A549 (cell line): ENCODE results near the gene EFNA5. TPM values are rescaled to one million over a fixed set of nuclear protein-coding genes. Genes with fewer than 3 reads are reported as not detected.

ENCODE experiments used
- ATAC-seq, 2 experiments: fragments of 200-7000 bp in 1 of 2; fragments of >200 bp in 1 of 2; cut with Nextera tagmentation in 1 of 2; cut with Tn5 transposase in 1 of 2; 3 replicates each; pipeline versions ENCODE4 v1.8.0 to v1.9.1; 2018 to 2020; ENCODE audit warnings: mild to moderate bottlenecking in 1 of 2, moderate library complexity in 1 of 2
- CTCF ChIA-PET: fragments of 300-600 bp; sonication (Branson Sonifier 250); formaldehyde crosslinking; extraction: SDS; loops from one replicate; lab custom pipeline; 2021; ENCODE audit warnings: antibody characterized with exemption, inconsistent platforms; lab: Yijun Ruan, JAX
- POLR2A ChIA-PET: fragments of 350-600 bp; formaldehyde crosslinking; extraction: SDS; loops from one replicate; lab custom pipeline; 2021; ENCODE audit warnings: antibody characterized with exemption, inconsistent platforms; lab: Yijun Ruan, JAX
- DNase-seq, 2 experiments: peaks; one replicate each; pipeline versions ENCODE4 v3.0.0 to v3.0.0-alpha.2; 2011 to 2016; ENCODE audit warnings: low read depth in 1 of 2, low spot score in 1 of 2
- FAIRE-seq: peaks from 2 replicates; lab custom pipeline; 2011; peaks lifted over from hg19 to GRCh38; lab: Jason Lieb, UNC
- H3K27ac ChIP-seq, 2 experiments: fragments of >200 bp; sonication (Bioruptor Twin); formaldehyde crosslinking; 3 replicates each; pipeline ENCODE4 v1.5.1; 2016 to 2017
- H3K4me1 ChIP-seq: fragments of >200 bp; sonication (Bioruptor Twin); formaldehyde crosslinking; 3 replicates; pipeline ENCODE4 v1.6.1; 2016
- H3K4me2 ChIP-seq: fragments of >200 bp; sonication (Bioruptor Twin); formaldehyde crosslinking; 3 replicates; pipeline ENCODE4 v1.6.1; 2016
- H3K4me3 ChIP-seq: fragments of >200 bp; sonication (Bioruptor Twin); formaldehyde crosslinking; 3 replicates; pipeline ENCODE4 v1.5.1; 2016
- H3K9me3 ChIP-seq: fragments of >200 bp; sonication (Bioruptor Twin); formaldehyde crosslinking; 3 replicates; pipeline ENCODE4 v1.6.1; 2016
- CBX2 ChIP-seq: fragments of 200-600 bp; sonication (generic); IDR thresholded peaks from 2 replicates; pipeline ENCODE4 v1.6.1; 2016; ENCODE audit warnings: low read depth, mild to moderate bottlenecking, borderline replicate concordance
- CBX8 ChIP-seq: fragments of 200-600 bp; sonication (generic); IDR thresholded peaks from 2 replicates; pipeline ENCODE4 v1.6.1; 2016
- CHD4 ChIP-seq: fragments of 200-600 bp; sonication (generic); IDR thresholded peaks from 2 replicates; pipeline ENCODE4 v1.6.1; 2016; ENCODE audit warnings: antibody characterized with exemption, mild to moderate bottlenecking, borderline replicate concordance
- ESRRA ChIP-seq: fragments of 150-350 bp; IDR thresholded peaks from 2 replicates; pipeline ENCODE4 v1.6.1; 2014; ENCODE audit warnings: mild to moderate bottlenecking, low read length, borderline replicate concordance
- FOSB ChIP-seq: fragments of 250-450 bp; sonication (Bioruptor Pico); IDR thresholded peaks from 2 replicates; pipeline ENCODE4 v1.5.0; 2020; ENCODE audit warnings: mild to moderate bottlenecking, moderate library complexity
- FOSL2 ChIP-seq, 2 experiments: fragments of 450-650 bp in 1 of 2; fragments of >200 bp in 1 of 2; sonication (Bioruptor Twin) in 1 of 2; formaldehyde crosslinking; IDR thresholded peaks; 2 replicates each; pipeline versions ENCODE4 v1.5.0 to v1.6.1; 2016 to 2020; ENCODE audit warnings: mild to moderate bottlenecking in 1 of 2, moderate library complexity in 1 of 2
- FOXS1 ChIP-seq: fragments of 250-450 bp; sonication (Bioruptor Pico); IDR thresholded peaks from 2 replicates; pipeline ENCODE4 v1.5.0; 2020; ENCODE audit warnings: mild to moderate bottlenecking, moderate library complexity
- GATA3 ChIP-seq: IDR thresholded peaks from 2 replicates; pipeline ENCODE4 v1.6.1; 2012; ENCODE audit warnings: borderline replicate concordance
- HEYL ChIP-seq: fragments of 250-450 bp; sonication (Bioruptor Pico); IDR thresholded peaks from 2 replicates; pipeline ENCODE4 v1.8.0; 2021; ENCODE audit warnings: mild to moderate bottlenecking, moderate library complexity
- HOXB5 ChIP-seq: fragments of 250-450 bp; sonication (Bioruptor Pico); IDR thresholded peaks from 2 replicates; pipeline ENCODE4 v1.5.0; 2020; ENCODE audit warnings: mild to moderate bottlenecking, moderate library complexity
- JUN ChIP-seq, 2 experiments: fragments of >200 bp; sonication (Bioruptor Twin); formaldehyde crosslinking; IDR thresholded peaks; 2 replicates in 1 of 2; 3 replicates in 1 of 2; pipeline ENCODE4 v1.6.1; 2016 to 2017
- KDM1A ChIP-seq: fragments of 200-600 bp; sonication (generic); IDR thresholded peaks from 2 replicates; pipeline ENCODE4 v1.6.1; 2016; ENCODE audit warnings: low read depth, mild to moderate bottlenecking
- MYC ChIP-seq: IDR thresholded peaks from 2 replicates; pipeline ENCODE4 v1.6.1; 2012; ENCODE audit warnings: mild to moderate bottlenecking, inconsistent platforms, low read length, improper control_type of control experiment, borderline replicate concordance
- NR3C1 ChIP-seq: fragments of >200 bp; sonication (Bioruptor Twin); formaldehyde crosslinking; IDR thresholded peaks from 3 replicates; pipeline ENCODE4 v1.6.1; 2017
- POLR2A ChIP-seq: IDR thresholded peaks from 2 replicates; pipeline ENCODE4 v1.6.1; 2012; ENCODE audit warnings: mild to moderate bottlenecking, low read length
- RARB ChIP-seq: fragments of 250-450 bp; sonication (Bioruptor Pico); IDR thresholded peaks from 2 replicates; pipeline ENCODE4 v1.8.0; 2021; ENCODE audit warnings: mild to moderate bottlenecking, moderate library complexity
- REST ChIP-seq: fragments of 200-600 bp; sonication (generic); IDR thresholded peaks from 2 replicates; pipeline ENCODE4 v1.6.1; 2016; ENCODE audit warnings: antibody characterized with exemption, mild to moderate bottlenecking, moderate library complexity
- RFX5 ChIP-seq: fragments of 450-650 bp; IDR thresholded peaks from 2 replicates; pipeline ENCODE4 v1.7.1; 2014; ENCODE audit warnings: antibody characterized with exemption, mild to moderate bottlenecking, moderate library complexity
- TFCP2L1 ChIP-seq: fragments of 250-450 bp; sonication (Bioruptor Pico); IDR thresholded peaks from 2 replicates; pipeline ENCODE4 v1.5.0; 2021; ENCODE audit warnings: mild to moderate bottlenecking
- USF2 ChIP-seq: fragments of 450-650 bp; IDR thresholded peaks from 2 replicates; pipeline ENCODE4 v1.6.1; 2014; ENCODE audit warnings: antibody characterized with exemption
- ZFP36 ChIP-seq: fragments of 450-650 bp; IDR thresholded peaks from 2 replicates; pipeline ENCODE4 v1.6.1; 2014; ENCODE audit warnings: borderline replicate concordance; ENCODE audit not compliant: partially characterized antibody
- WGBS: methylation state at CpG from one replicate; pipeline ENCODE4 v1.1.6; 2017; ENCODE audit errors: missing lambda C conversion rate; 5-methylcytosine and 5-hydroxymethylcytosine counted together
- polyA plus RNA-seq, 4 experiments: library from polyadenylated mRNA; depleted of rRNA in 3 of 4; stranded (reverse); fragments of >200 nt; fragmentation: RNase III in 1 of 4; extraction: RNeasy Plus Mini Kit Qiagen cat#74134 plus additional on column Dnase treatment in 1 of 4; gene quantifications; 2 replicates in 3 of 4; 3 replicates in 1 of 4; pipeline ENCODE4 v1.2.3, GENCODE V29; 2011 to 2017

Gene EFNA5
- polyA plus RNA-seq, 2 of the 4 experiments (the other 2 are of a cell fraction): 8.5 to 20.7 TPM

- ATAC-seq (peak; percentile 48 to 59), DNase-seq (peak; percentile 14 to 41), FAIRE-seq (no peak)
- Histone ChIP-seq H3K4me2 (peak overlapping the region; percentile 90), H3K4me1 (peaks cover 86% of the 10 kb centered on the region), H3K27ac (peak overlapping the region; percentile 78 to 89), H3K4me3 (peak overlapping the region; percentile 39), H3K9me3 (no peaks in the 10 kb centered on the region)
- CTCF ChIA-PET: interaction anchor here (0.9 to 4.0 kb wide), 27 partner anchors 8 to 475 kb away, joined by 3 to 36 read pairs (median 5); no protein-coding TSS in a partner anchor
- TF ChIP-seq MYC (no peak), CHD4 (no peak), RARB (CRISPR knock-in tag) (no peak), HOXB5 (CRISPR knock-in tag) (no peak), ESRRA (no peak), GATA3 (no peak), TFCP2L1 (CRISPR knock-in tag) (no peak), CBX8 (no peak), JUN (IDR thresholded peaks at IDR 0.05) (no peak), USF2 (no peak)
- POLR2A ChIA-PET: interaction anchor here (0.6 to 2.4 kb wide), 3 partner anchors 29 to 102 kb away, joined by 3 to 19 read pairs (median 13); no protein-coding TSS in a partner anchor
- WGBS: 7% methylated on average over 14 of the region's 14 CpGs
Observed at GRCh38 chr5:107570805-107571531, 99.8 kb downstream of the EFNA5 start.

- 84% methylated on average over 4 of the region's 4 CpGs for WGBS
Observed at GRCh38 chr5:107570181-107570580, 100.6 kb downstream of the EFNA5 start.

More at GRCh38 chr5:107570181-107570580, 100.6 kb downstream of the EFNA5 start:
- POLR2A ChIA-PET: interaction anchor here (0.6 to 2.4 kb wide), 2 partner anchors 28 to 101 kb away, joined by 3 to 19 read pairs; no protein-coding TSS in a partner anchor
- H3K4me2 ChIP-seq: peak overlapping the region; percentile 90
- CTCF ChIA-PET: interaction anchor here (0.7 to 4.0 kb wide), 9 partner anchors 7 to 718 kb away, joined by 3 to 36 read pairs (median 5); no protein-coding TSS in a partner anchor
- DNase-seq (no peak), ATAC-seq (no peak), FAIRE-seq (no peak)
- H3K4me1 ChIP-seq: peaks cover 87% of the 10 kb centered on the region
- H3K27ac ChIP-seq: peak overlapping the region; percentile 78 to 89
- H3K4me3 ChIP-seq: no peak overlapping the region
- TF ChIP-seq RARB (CRISPR knock-in tag) (no peak), ZFP36 (no peak), JUN (IDR thresholded peaks at IDR 0.05) (no peak), REST (no peak), USF2 (no peak), GATA3 (no peak), HOXB5 (CRISPR knock-in tag) (no peak), KDM1A (no peak), FOSL2 (IDR thresholded peaks at IDR 0.05) (no peak), FOSL2 (CRISPR knock-in tag; IDR thresholded peaks at IDR 0.05) (no peak), NR3C1 (no peak), HEYL (CRISPR knock-in tag) (no peak), FOXS1 (CRISPR knock-in tag) (no peak), FOSB (CRISPR knock-in tag) (no peak), RFX5 (no peak), CHD4 (no peak), CBX2 (no peak), CBX8 (no peak), POLR2A (no peak), TFCP2L1 (CRISPR knock-in tag) (no peak)
- no peaks in the 10 kb centered on the region for H3K9me3 ChIP-seq
